AG04449 (cell line): ENCODE results near the gene CENPT.
A peak's percentile ranks its signal among the peaks of the same experiment; 100 is the strongest.

Experiments used
- CTCF ChIA-PET: fragments of 350-600 bp; formaldehyde crosslinking; extraction: SDS; loops from one replicate; lab custom pipeline; 2021; ENCODE audit warnings: antibody characterized with exemption; lab: Yijun Ruan, JAX
- POLR2A ChIA-PET: fragments of 400-600, 350-600 bp; formaldehyde crosslinking; extraction: SDS; loops from one replicate; lab custom pipeline; 2020; ENCODE audit warnings: antibody characterized with exemption, inconsistent platforms; lab: Yijun Ruan, JAX
- DNase-seq: peaks from one replicate; pipeline ENCODE4 v3.0.0-alpha.2; 2010; ENCODE audit warnings: low read depth, low spot score
- H3K4me3 ChIP-seq: 2 replicates; pipeline ENCODE4 v1.5.1; 2011; ENCODE audit warnings: low read depth, mild to moderate bottlenecking, control low read depth, low read length
- TF ChIP-seq, protein P1 (sequence below): IDR thresholded peaks from one replicate; pipeline ENCODE4 v1.5.1; 2011; ENCODE audit warnings: mild to moderate bottlenecking, moderate library complexity, low read length, control low read depth, inconsistent platforms; ENCODE audit not compliant: insufficient read depth; ENCODE audit errors: missing control alignments

Gene CENPT

GRCh38 chr16:67872631-67873434 is 25.3 kb upstream of the CENPT start, which contains the start of gene EDC4:
Gene EDC4, plus strand, starts transcription at chr16:67873052. Its CDS starts 210 bp downstream, at chr16:67873262.
- TF ChIP-seq, protein P1, sequence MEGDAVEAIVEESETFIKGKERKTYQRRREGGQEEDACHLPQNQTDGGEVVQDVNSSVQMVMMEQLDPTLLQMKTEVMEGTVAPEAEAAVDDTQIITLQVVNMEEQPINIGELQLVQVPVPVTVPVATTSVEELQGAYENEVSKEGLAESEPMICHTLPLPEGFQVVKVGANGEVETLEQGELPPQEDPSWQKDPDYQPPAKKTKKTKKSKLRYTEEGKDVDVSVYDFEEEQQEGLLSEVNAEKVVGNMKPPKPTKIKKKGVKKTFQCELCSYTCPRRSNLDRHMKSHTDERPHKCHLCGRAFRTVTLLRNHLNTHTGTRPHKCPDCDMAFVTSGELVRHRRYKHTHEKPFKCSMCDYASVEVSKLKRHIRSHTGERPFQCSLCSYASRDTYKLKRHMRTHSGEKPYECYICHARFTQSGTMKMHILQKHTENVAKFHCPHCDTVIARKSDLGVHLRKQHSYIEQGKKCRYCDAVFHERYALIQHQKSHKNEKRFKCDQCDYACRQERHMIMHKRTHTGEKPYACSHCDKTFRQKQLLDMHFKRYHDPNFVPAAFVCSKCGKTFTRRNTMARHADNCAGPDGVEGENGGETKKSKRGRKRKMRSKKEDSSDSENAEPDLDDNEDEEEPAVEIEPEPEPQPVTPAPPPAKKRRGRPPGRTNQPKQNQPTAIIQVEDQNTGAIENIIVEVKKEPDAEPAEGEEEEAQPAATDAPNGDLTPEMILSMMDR = no peak
- ChIA-PET POLR2A (interaction anchor here (1.0 to 1.2 kb wide), 3 partner anchors 10 to 28 kb away, joined by 3 to 4 read pairs (median 3); no protein-coding TSS in a partner anchor), CTCF (interaction anchor here (0.7 to 4.3 kb wide), 9 partner anchors 10 to 61 kb away, joined by 3 to 67 read pairs (median 5); partner anchors contain the start of gene NRN1L)
- H3K4me3 ChIP-seq = peak within 1 kb of the TSS; percentile 68
- DNase-seq = peak; percentile 10

- POLR2A ChIA-PET = interaction anchor here (1.5 kb wide), 1 partner anchor 9 kb away, joined by 5 read pairs; no protein-coding TSS in a partner anchor
- CTCF ChIA-PET = interaction anchor here (0.9 to 1.7 kb wide), 4 partner anchors 12 to 200 kb away, joined by 3 to 11 read pairs (median 4); partner anchors contain the start of gene NRN1L
- no peak for DNase-seq
- H3K4me3 ChIP-seq = no peak overlapping the region
- TF ChIP-seq, protein P1 = no peak
These were observed 24.7 kb upstream of the CENPT start for GRCh38 chr16:67872131-67872630.

- ChIA-PET CTCF (interaction anchor here (0.9 to 1.7 kb wide), 4 partner anchors 13 to 199 kb away, joined by 3 to 11 read pairs (median 4); partner anchors contain the start of gene NRN1L), POLR2A (interaction anchor here (0.6 to 1.5 kb wide), 2 partner anchors 9 to 91 kb away, joined by 3 to 5 read pairs; no protein-coding TSS in a partner anchor)
- TF ChIP-seq, protein P1 = no peak
- no peak for DNase-seq
- no peak overlapping the region for H3K4me3 ChIP-seq
These were observed 23.8 kb upstream of the CENPT start for GRCh38 chr16:67871256-67871655.

DNA sequence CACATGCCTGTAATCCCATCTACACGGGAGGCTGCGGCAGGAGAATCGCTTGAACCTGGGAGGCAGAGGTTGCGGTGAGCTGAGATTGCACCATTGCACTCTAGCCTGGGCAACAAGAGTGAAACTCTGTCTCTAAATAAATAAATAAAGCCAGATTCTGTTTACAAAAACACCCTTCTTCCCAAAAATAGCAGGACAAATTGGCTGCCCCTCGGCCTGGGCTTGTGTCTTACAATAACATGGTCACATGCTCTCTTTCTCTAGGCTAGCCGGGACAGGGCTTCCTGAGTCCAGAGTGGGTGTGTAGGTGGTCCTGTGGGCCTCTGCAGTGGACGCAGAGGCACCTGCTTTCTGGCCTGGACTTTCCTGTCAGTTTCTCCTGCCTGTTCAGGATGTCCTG is 22.2 kb upstream of the CENPT start:
- no peak overlapping the region for H3K4me3 ChIP-seq
- ChIA-PET POLR2A (no interaction called here), CTCF (interaction anchor here (0.8 to 10.0 kb wide), 3 partner anchors 14 to 53 kb away, joined by 3 to 61 read pairs (median 7); no protein-coding TSS in a partner anchor)
- TF ChIP-seq, protein P1 = no peak
- DNase-seq = no peak

- ChIA-PET CTCF (interaction anchor here (1.0 to 10.0 kb wide), 5 partner anchors 15 to 347 kb away, joined by 3 to 61 read pairs (median 9); partner anchors contain the start of gene NRN1L), POLR2A (no interaction called here)
- TF ChIP-seq, protein P1 = no peak
- DNase-seq = no peak
- no peak overlapping the region for H3K4me3 ChIP-seq
These were observed 20.8 kb upstream of the CENPT start for GRCh38 chr16:67868290-67868689.

DNA sequence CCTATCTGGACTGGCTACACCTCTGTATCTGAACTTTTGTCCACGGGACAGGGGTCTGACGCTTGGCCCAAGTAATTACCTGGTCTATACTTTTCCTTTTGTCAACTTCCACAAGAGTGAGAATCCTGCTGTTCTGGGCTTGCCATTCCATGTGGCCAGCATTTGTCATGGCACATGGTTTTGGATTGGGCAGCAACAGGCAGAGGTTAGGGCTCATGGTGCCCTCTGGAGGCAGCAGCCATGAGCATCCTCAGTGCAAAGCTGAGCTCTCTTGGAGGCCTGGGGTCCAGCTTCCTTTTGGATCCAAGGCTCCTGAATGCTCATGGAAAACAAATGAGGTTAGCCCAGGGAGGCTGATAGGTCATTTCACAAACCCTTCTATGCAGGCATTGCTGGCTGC is 17.8 kb upstream of the CENPT start:
- TF ChIP-seq, protein P1 = peak; percentile 49
- POLR2A ChIA-PET = no interaction called here
- DNase-seq = no peak
- no peak overlapping the region for H3K4me3 ChIP-seq
- CTCF ChIA-PET = interaction anchor here (0.6 to 10.0 kb wide), 8 partner anchors 8 to 264 kb away, joined by 3 to 61 read pairs (median 5); partner anchors contain the start of genes NRN1L and NUTF2
